HCT116 (cell line): ENCODE measurements around the gene TRIM9. TPM values are rescaled to one million over a fixed set of nuclear protein-coding genes. Genes with fewer than 3 reads are reported as not detected.

ENCODE experiments used
- ATAC-seq: fragments of 200-7000 bp; cut with Tn5 transposase; 2 replicates; pipeline ENCODE4 v1.9.1; 2020; ENCODE audit warnings: mild to moderate bottlenecking, moderate library complexity
- BruUV-seq: library from RNA; stranded (reverse); fragments of 400-500 nt; replicated peaks from 2 replicates; lab custom pipeline; 2021; lab: Mats Ljungman, UMichigan
- CTCF ChIA-PET: fragments of 300-600 bp; sonication (Branson Sonifier 250); formaldehyde crosslinking; loops from one replicate; lab custom pipeline; 2021; ENCODE audit warnings: antibody characterized with exemption; lab: Charles Lee
- POLR2A ChIA-PET: fragments of 300-600, 350-600 bp; sonication (Branson Sonifier 250); formaldehyde crosslinking; loops from one replicate; lab custom pipeline; 2021; ENCODE audit warnings: antibody characterized with exemption; lab: Charles Lee
- RAD21 ChIA-PET, 2 experiments: fragments of 300-600 bp; sonication (Branson Sonifier 250); formaldehyde crosslinking; loops; one replicate each; lab custom pipeline; 2023; ENCODE audit warnings: low total read pairs in 2 of 2; ENCODE audit not compliant: uncharacterized antibody in 2 of 2, unreplicated experiment in 2 of 2, low non-redundant PET in 1 of 2; lab: Charles Lee
- DNase-seq: peaks from one replicate; pipeline ENCODE4 v3.0.0-alpha.2; 2010; ENCODE audit warnings: low read depth, low spot score
- H2AFZ ChIP-seq: fragments of 200-600 bp; shearing (Covaris generic), sonication (generic); 2 replicates; pipeline ENCODE4 v1.6.1; 2017; ENCODE audit warnings: low read depth, mixed run types, mixed read lengths, antibody characterized with exemption, low read length; ENCODE audit not compliant: poor library complexity, severe bottlenecking
- H3K27ac ChIP-seq: 2 replicates; pipeline ENCODE4 v1.5.1; 2012; ENCODE audit warnings: low read depth, low read length
- H3K27me3 ChIP-seq: fragments of 200-600 bp; sonication (generic); 2 replicates; pipeline ENCODE4 v1.6.1; 2016; ENCODE audit warnings: mixed run types, low read length, mixed read lengths; ENCODE audit not compliant: insufficient read depth
- H3K36me3 ChIP-seq, 2 experiments: fragments of 200-500 bp in 1 of 2; fragments of 200-600 bp in 1 of 2; sonication (Bioruptor generic) in 1 of 2; sonication (generic) in 1 of 2; 2 replicates each; pipeline versions ENCODE4 v1.5.1 to v1.6.1; 2014 to 2016; ENCODE audit warnings: low read length in 2 of 2, inconsistent platforms in 1 of 2, mixed read lengths in 1 of 2, mixed run types in 1 of 2; ENCODE audit not compliant: insufficient read depth in 2 of 2, control insufficient read depth in 1 of 2
- H3K4me1 ChIP-seq, 2 experiments: fragments of 200-600 bp in 1 of 2; sonication (generic) in 1 of 2; 2 replicates each; pipeline versions ENCODE4 v1.5.1 to v1.6.1; 2012 to 2017; ENCODE audit warnings: low read length in 2 of 2, inconsistent platforms in 1 of 2, mild to moderate bottlenecking in 1 of 2, mixed read lengths in 1 of 2, mixed run types in 1 of 2, moderate library complexity in 1 of 2; ENCODE audit not compliant: insufficient read depth in 2 of 2, control insufficient read depth in 1 of 2
- H3K4me2 ChIP-seq: fragments of 200-600 bp; sonication (generic); 2 replicates; pipeline ENCODE4 v1.6.1; 2017; ENCODE audit warnings: mixed run types, low read length, mixed read lengths
- H3K4me3 ChIP-seq, 2 experiments: fragments of 200-600 bp in 1 of 2; sonication (generic) in 1 of 2; replicated peaks in 1 of 2; 2 replicates each; pipeline ENCODE4 v1.5.1; 2011 to 2016; ENCODE audit warnings: low read length in 2 of 2, control low read depth in 1 of 2, low read depth in 1 of 2, mild to moderate bottlenecking in 1 of 2, mixed read lengths in 1 of 2, mixed run types in 1 of 2
- H3K79me2 ChIP-seq: fragments of 200-600 bp; sonication (generic); 2 replicates; pipeline ENCODE4 v1.6.1; 2017; ENCODE audit warnings: mild to moderate bottlenecking, mixed run types, low read length, moderate library complexity, mixed read lengths; ENCODE audit not compliant: insufficient read depth
- H3K9ac ChIP-seq: fragments of 200-600 bp; sonication (generic); 2 replicates; pipeline ENCODE4 v1.6.1; 2016; ENCODE audit warnings: low read length, mixed read lengths
- H3K9me2 ChIP-seq: fragments of 200-600 bp; sonication (generic), shearing (Covaris generic); 2 replicates; pipeline ENCODE4 v1.6.1; 2017; ENCODE audit warnings: mixed run types, mild to moderate bottlenecking, moderate library complexity; ENCODE audit not compliant: insufficient read depth
- H3K9me3 ChIP-seq, 2 experiments: fragments of 200-500 bp in 1 of 2; fragments of 200-600 bp in 1 of 2; sonication (Bioruptor generic) in 1 of 2; sonication (generic) in 1 of 2; 2 replicates each; pipeline ENCODE4 v1.6.1; 2014 to 2017; ENCODE audit warnings: low read length in 2 of 2, mixed read lengths in 2 of 2, inconsistent platforms in 1 of 2, low read depth in 1 of 2, mild to moderate bottlenecking in 1 of 2, mixed run types in 1 of 2, moderate library complexity in 1 of 2; ENCODE audit not compliant: control insufficient read depth in 1 of 2, insufficient read depth in 1 of 2
- H4K20me1 ChIP-seq: fragments of 200-600 bp; sonication (generic), shearing (Covaris generic); 2 replicates; pipeline ENCODE4 v1.6.1; 2017; ENCODE audit warnings: mixed run types, mild to moderate bottlenecking, moderate library complexity; ENCODE audit not compliant: insufficient read depth
- CBX3 ChIP-seq: IDR thresholded peaks from 2 replicates; pipeline ENCODE4 v1.6.1; 2012; ENCODE audit warnings: low read depth
- CEBPB ChIP-seq: IDR thresholded peaks from 2 replicates; pipeline ENCODE4 v1.6.1; 2012; ENCODE audit warnings: low read depth
- EGR1 ChIP-seq: IDR thresholded peaks from 2 replicates; pipeline ENCODE4 v1.6.1; 2012; ENCODE audit warnings: low read depth
- EZH2 ChIP-seq: fragments of 200-600 bp; sonication (generic); IDR thresholded peaks from 2 replicates; pipeline ENCODE4 v1.6.1; 2017; ENCODE audit warnings: antibody characterized with exemption, mixed run types
- POLR2A ChIP-seq: IDR thresholded peaks from 2 replicates; pipeline ENCODE4 v1.7.0; 2011; ENCODE audit warnings: borderline replicate concordance; ENCODE audit not compliant: insufficient read depth, insufficient read length; ENCODE audit errors: extremely low read depth
- RAD21 ChIP-seq: IDR thresholded peaks from 2 replicates; pipeline ENCODE4 v1.6.1; 2012; ENCODE audit warnings: low read depth, mild to moderate bottlenecking
- SIN3A ChIP-seq: IDR thresholded peaks from 2 replicates; pipeline ENCODE4 v1.6.1; 2012; ENCODE audit warnings: low read depth
- TCF7L2 ChIP-seq: IDR thresholded peaks from 2 replicates; pipeline ENCODE4 v1.7.0; 2011; ENCODE audit warnings: borderline replicate concordance, inconsistent platforms; ENCODE audit not compliant: insufficient read depth, insufficient read length; ENCODE audit errors: extremely low read depth
- YY1 ChIP-seq: IDR thresholded peaks from 2 replicates; pipeline ENCODE4 v1.6.1; 2011; ENCODE audit warnings: low read length, low read depth, moderate library complexity, mild to moderate bottlenecking; ENCODE audit not compliant: insufficient replicate concordance; ENCODE audit errors: extremely low read depth
- ZBTB33 ChIP-seq: IDR thresholded peaks from 2 replicates; pipeline ENCODE4 v1.6.1; 2011; ENCODE audit warnings: mild to moderate bottlenecking, low read length, moderate library complexity; ENCODE audit not compliant: insufficient replicate concordance; ENCODE audit errors: extremely low read depth
- ZNF274 ChIP-seq: fragments of 200-500 bp; sonication (Bioruptor generic); IDR thresholded peaks from 2 replicates; pipeline ENCODE4 v1.6.1; 2014; ENCODE audit warnings: mild to moderate bottlenecking, low read depth, low read length, inconsistent platforms
- intact Hi-C: fragments of 100-400 bp; cut with micrococcal nuclease; formaldehyde crosslinking; loops from 2 replicates; pipeline ENCODE4 v1.10.0; 2022
- total RNA-seq: library from RNA; stranded (reverse); gene quantifications from one replicate; pipeline ENCODE4 v1.2.1, GENCODE V29; 2021; ENCODE audit not compliant: unreplicated experiment
- TF ChIP-seq, protein P1 (sequence below): IDR thresholded peaks from 2 replicates; pipeline ENCODE4 v1.6.1; 2012
- TF ChIP-seq, protein P2 (sequence below): IDR thresholded peaks from 2 replicates; pipeline ENCODE4 v1.6.1; 2012; ENCODE audit warnings: low read depth

TRIM9 gene
- total RNA-seq, 1 experiment from 2014 or later = 4.6 TPM

DNA sequence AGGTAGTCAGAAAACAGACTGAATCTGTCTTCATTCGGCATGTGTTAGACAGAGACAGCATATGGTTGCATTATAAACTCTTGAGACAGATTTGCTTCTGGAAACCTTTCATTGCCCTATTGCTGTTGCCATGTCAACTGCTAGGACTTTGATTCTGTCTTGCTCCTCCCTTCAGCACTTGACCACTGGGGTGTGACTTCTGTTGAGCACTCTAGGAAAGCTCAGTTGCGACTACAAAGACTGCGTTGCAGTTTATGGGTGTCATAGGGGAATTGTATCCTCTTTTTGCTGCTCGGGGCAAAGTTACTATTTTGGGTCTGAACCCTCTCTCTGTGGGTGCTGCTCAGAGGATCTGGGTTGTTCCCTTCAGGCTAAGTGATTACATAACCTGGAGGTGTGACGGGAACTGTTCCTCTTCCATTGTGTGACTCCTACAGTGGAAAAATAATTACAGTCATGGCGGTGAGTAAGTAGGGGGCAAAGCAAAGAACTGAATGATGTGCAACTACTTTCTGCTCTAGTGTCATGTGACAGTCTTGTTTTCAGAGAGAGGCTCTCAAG is 44.3 kb upstream of the TRIM9 start:
- ChIA-PET CTCF (no interaction called here), POLR2A (no interaction called here), RAD21 (no interaction called here)
- no peaks in the 10 kb centered on the region for H3K9me2 ChIP-seq
- no peaks in the 10 kb centered on the region for H3K27me3 ChIP-seq
- no peak for ATAC-seq
- no peaks in the 10 kb centered on the region; the same call in 1 of the 2 replicates for H4K20me1 ChIP-seq
- H3K9me3 ChIP-seq = no peaks in the 10 kb centered on the region
- no peak overlapping the region for H3K4me2 ChIP-seq
- no peaks in the 10 kb centered on the region for H3K36me3 ChIP-seq
- intact Hi-C loops = no loop called here
- TF ChIP-seq, protein P1, sequence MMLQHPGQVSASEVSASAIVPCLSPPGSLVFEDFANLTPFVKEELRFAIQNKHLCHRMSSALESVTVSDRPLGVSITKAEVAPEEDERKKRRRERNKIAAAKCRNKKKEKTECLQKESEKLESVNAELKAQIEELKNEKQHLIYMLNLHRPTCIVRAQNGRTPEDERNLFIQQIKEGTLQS = no peak
- no peak for TF ChIP-seq POLR2A
- no peak for TF ChIP-seq SIN3A
- no peak for TF ChIP-seq RAD21
- TF ChIP-seq ZNF274 = no peak
- no peak overlapping the region for H3K4me3 ChIP-seq
- H3K4me1 ChIP-seq = no peaks in the 10 kb centered on the region
- no peak overlapping the region for H3K27ac ChIP-seq
- no peak overlapping the region for H2AFZ ChIP-seq
- no peaks in the 10 kb centered on the region for H3K79me2 ChIP-seq
- DNase-seq = no peak
- no peak overlapping the region for H3K9ac ChIP-seq
- BruUV-seq = no TSS peak

- ChIA-PET RAD21 (no interaction called here), POLR2A (no interaction called here), CTCF (no interaction called here)
- Histone ChIP-seq H4K20me1 (no peaks in the 10 kb centered on the region; the same call in 1 of the 2 replicates), H3K4me3 (no peak overlapping the region), H2AFZ (no peak overlapping the region), H3K27ac (no peak overlapping the region), H3K36me3 (no peaks in the 10 kb centered on the region), H3K4me2 (no peak overlapping the region), H3K9me2 (no peaks in the 10 kb centered on the region), H3K4me1 (no peaks in the 10 kb centered on the region), H3K9ac (no peak overlapping the region), H3K9me3 (no peaks in the 10 kb centered on the region), H3K27me3 (no peaks in the 10 kb centered on the region), H3K79me2 (no peaks in the 10 kb centered on the region)
- DNase-seq = no peak
- ATAC-seq = no peak
- BruUV-seq = no TSS peak
- intact Hi-C loops = no loop called here
- TF ChIP-seq YY1 (no peak), ZBTB33 (no peak), EZH2 (no peak), TCF7L2 (no peak), CBX3 (no peak), ZNF274 (no peak), EGR1 (no peak), CEBPB (no peak), POLR2A (no peak)
- TF ChIP-seq, protein P2, sequence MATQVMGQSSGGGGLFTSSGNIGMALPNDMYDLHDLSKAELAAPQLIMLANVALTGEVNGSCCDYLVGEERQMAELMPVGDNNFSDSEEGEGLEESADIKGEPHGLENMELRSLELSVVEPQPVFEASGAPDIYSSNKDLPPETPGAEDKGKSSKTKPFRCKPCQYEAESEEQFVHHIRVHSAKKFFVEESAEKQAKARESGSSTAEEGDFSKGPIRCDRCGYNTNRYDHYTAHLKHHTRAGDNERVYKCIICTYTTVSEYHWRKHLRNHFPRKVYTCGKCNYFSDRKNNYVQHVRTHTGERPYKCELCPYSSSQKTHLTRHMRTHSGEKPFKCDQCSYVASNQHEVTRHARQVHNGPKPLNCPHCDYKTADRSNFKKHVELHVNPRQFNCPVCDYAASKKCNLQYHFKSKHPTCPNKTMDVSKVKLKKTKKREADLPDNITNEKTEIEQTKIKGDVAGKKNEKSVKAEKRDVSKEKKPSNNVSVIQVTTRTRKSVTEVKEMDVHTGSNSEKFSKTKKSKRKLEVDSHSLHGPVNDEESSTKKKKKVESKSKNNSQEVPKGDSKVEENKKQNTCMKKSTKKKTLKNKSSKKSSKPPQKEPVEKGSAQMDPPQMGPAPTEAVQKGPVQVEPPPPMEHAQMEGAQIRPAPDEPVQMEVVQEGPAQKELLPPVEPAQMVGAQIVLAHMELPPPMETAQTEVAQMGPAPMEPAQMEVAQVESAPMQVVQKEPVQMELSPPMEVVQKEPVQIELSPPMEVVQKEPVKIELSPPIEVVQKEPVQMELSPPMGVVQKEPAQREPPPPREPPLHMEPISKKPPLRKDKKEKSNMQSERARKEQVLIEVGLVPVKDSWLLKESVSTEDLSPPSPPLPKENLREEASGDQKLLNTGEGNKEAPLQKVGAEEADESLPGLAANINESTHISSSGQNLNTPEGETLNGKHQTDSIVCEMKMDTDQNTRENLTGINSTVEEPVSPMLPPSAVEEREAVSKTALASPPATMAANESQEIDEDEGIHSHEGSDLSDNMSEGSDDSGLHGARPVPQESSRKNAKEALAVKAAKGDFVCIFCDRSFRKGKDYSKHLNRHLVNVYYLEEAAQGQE = no peak
These were observed 43.6 kb upstream of the TRIM9 start for GRCh38 chr14:51138404-51139103.
